ENCODE data around the gene DENND4A.

Gene DENND4A

GRCh38 chr15:65653801-65654521 is 138.1 kb downstream of the DENND4A start:
- no peak for ATAC-seq

GRCh38 chr15:65653341-65653740 is 138.8 kb downstream of the DENND4A start:
- TF ChIP-seq ZNF8 (CRISPR knock-in tag; IDR thresholded peaks at IDR 0.05) (no peak), SNAI2 (CRISPR knock-in tag; IDR thresholded peaks at IDR 0.05) (no peak), PATZ1 (CRISPR knock-in tag; IDR thresholded peaks at IDR 0.05; ENCODE audit: borderline replicate concordance) (no peak), CSDC2 (CRISPR knock-in tag; IDR thresholded peaks at IDR 0.05) (no peak), ESRRG (CRISPR knock-in tag; IDR thresholded peaks at IDR 0.05) (no peak), CSRNP3 (CRISPR knock-in tag; IDR thresholded peaks at IDR 0.05) (no peak), ZNF70 (CRISPR knock-in tag; IDR thresholded peaks at IDR 0.05) (no peak), PPARA (CRISPR knock-in tag; IDR thresholded peaks at IDR 0.05; ENCODE audit: borderline replicate concordance) (no peak), POU6F1 (CRISPR knock-in tag; IDR thresholded peaks at IDR 0.05; ENCODE audit: borderline replicate concordance, low read depth) (no peak), ZNF565 (CRISPR knock-in tag; conservative IDR thresholded peaks at IDR 0.05; ENCODE audit: low read depth) (no peak), TSHZ2 (CRISPR knock-in tag; IDR thresholded peaks at IDR 0.05) (no peak), OSR1 (CRISPR knock-in tag; IDR thresholded peaks at IDR 0.05) (no peak), RARB (CRISPR knock-in tag; IDR thresholded peaks at IDR 0.05) (no peak), ISL1 (CRISPR knock-in tag; IDR thresholded peaks at IDR 0.05) (no peak), TOX (CRISPR knock-in tag; IDR thresholded peaks at IDR 0.05; ENCODE audit: borderline replicate concordance) (no peak), CREB5 (CRISPR knock-in tag; IDR thresholded peaks at IDR 0.05; ENCODE audit: low read depth) (no peak), TCF4 (CRISPR knock-in tag; IDR thresholded peaks at IDR 0.05; ENCODE audit: borderline replicate concordance) (no peak)
- peak; percentile 53 for ATAC-seq

More at GRCh38 chr15:65653801-65654521, 138.1 kb downstream of the DENND4A start:
- no peak for TF ChIP-seq ISL1 (CRISPR knock-in tag; IDR thresholded peaks at IDR 0.05)
- TF ChIP-seq PATZ1 (CRISPR knock-in tag; IDR thresholded peaks at IDR 0.05; ENCODE audit: borderline replicate concordance): no peak
- TF ChIP-seq ZFP3 (CRISPR knock-in tag; IDR thresholded peaks at IDR 0.05): no peak
- TF ChIP-seq ZNF565 (CRISPR knock-in tag; conservative IDR thresholded peaks at IDR 0.05; ENCODE audit: low read depth): no peak
- no peak for TF ChIP-seq GLIS3 (CRISPR knock-in tag; IDR thresholded peaks at IDR 0.05)
- TF ChIP-seq SNAI2 (CRISPR knock-in tag; IDR thresholded peaks at IDR 0.05): no peak
- no peak for TF ChIP-seq RARB (CRISPR knock-in tag; IDR thresholded peaks at IDR 0.05)

All from SK-N-SH treated with all-trans-retinoic acid at 6 μM for 48 hours (cell line).